Fibroblast of skin of left biceps (primary cell): ENCODE results near the gene SEPTIN8.
"Not testable (repeated sequence)": the region's sequence is repeated elsewhere in the genome, so short reads cannot be mapped to it uniquely, and the experiment has no call there.

Experiments used
- DNase-seq, 2 experiments: peaks; one replicate each; pipeline ENCODE4 v3.0.0-alpha.2; 2013; ENCODE audit warnings: low read depth in 2 of 2

Gene SEPTIN8

DNA sequence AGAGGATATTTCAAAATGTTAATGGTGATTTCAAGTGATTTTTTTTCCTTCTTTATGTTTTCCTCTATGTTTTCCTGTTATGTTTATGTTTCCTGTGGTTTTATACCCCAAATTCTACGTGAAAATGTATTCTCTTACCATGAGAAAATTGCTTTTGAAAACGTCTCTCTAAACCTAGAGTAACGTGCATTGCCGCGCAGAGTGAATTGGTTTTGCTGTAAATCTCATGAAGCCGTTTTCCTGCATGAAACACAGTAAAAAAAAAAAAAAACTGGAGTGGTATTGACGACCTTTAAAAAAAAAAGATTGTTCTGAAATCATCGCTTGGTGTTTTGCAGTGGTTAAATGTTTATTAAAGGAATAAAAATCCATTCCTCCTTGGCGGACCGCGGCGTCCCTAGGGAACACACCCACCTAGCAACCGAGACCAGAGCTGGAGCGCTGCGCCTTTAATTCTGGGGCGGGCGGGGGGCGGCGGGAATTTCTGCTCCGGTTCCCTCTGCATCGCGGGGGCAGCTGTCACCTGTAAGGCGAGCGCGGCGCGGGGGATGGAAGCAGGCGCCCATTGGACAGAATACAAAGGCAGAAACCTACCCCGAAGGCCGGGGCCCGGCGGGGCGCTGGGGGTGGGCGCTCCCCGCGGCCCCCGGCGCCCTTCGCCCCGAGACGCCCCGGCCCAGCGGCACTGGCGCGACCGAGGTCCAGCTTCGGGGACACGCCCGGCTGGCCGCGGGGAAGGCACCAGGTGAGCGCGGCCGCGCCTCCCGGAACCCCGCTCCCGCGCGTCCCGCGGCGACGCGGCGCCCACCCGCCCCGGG is 36.0 kb upstream of the SEPTIN8 start, which contains the start of gene SOWAHA:
TSS of gene SOWAHA (plus strand) at position 522 of the 818 bp plus-strand sequence. CDS start 320 bp downstream, outside the sequence.
- no peak for DNase-seq

DNA sequence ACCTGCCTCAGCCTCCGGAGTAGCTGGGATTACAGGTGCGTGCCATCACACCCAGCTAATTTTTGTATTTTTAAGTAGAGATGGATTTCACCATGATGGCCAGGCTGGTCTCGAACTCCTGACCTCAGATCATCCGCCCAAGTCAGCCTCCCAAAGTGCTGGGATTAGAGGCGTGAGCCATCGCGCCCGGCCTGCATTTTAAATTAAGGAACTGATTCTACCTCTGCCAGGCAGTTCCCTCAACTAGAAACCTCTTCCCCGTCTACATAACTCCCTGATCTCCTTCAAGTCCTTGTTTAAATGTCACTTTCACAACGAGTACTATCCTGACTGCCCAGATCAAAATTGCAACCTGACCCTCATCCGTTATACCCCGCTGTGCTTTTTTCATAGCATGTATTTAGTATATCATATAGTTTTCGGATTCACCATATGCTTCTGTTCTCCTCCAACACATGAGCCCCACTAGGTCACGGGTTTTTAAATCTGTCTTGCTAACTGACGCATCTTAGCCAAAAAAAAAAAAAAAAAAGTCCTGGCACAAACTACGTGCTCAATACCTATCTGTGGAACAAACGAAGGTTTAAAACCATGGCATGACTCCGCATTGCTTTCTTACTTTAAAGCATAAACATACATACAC is 35.2 kb upstream of the SEPTIN8 start:
- no peak for DNase-seq

DNA sequence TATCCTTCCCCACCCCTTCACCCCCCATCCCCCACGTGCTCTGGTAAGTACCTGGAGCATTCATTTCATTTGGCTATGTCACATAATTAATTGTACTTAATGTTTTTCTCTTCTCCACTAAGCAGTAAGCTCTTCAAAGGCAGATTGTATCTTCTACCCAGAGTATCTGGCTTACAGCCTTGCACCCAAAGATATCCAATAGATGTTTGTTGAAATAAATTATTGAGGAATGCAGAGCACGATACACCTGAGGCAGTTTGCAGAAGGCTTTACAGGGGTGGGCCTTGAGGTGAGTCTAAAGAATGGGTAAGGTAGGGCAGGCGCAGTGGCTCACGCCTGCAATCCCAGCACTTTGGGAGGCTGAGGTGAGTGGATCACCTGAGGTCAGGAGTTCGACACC is 33.6 kb upstream of the SEPTIN8 start:
- no peak for DNase-seq

DNA sequence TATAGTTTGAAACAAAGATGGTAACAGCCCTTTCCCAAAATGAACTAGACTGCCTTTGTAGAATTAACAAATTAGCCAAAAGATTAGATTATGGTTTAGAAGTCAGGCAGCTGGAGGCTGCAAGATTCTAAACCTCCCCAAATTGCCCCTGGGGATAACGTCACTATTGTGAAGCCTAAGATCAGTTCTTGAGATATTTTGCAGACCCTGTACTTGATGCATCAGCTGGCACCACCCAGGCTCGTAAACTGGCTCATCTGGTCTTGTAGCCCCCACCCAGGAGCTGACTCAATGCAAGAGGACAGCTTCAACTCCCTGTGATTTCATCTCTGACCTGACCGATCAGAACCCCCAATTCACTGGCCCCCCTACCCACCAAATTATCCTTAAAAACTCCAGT is 31.8 kb upstream of the SEPTIN8 start:
- no peak for DNase-seq

DNA sequence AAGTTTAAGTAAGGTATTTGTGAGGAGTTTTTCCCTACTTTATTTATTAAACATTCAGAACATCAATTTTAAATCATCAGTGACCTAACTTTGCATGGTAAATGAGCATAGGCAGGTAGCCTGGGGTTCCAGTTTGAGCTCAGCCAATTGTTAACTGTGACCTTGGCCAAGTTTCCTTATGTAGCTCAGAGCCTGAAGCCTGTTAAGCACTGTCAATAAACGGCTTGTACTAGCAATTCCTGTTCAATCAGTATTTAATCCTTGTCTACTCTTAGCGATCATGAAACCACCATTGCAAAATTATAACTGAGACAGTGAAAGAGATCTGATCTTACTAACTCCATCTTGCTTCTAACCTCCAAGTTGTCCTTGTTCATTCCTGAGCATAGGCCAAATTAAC is 31.4 kb upstream of the SEPTIN8 start:
- no peak for DNase-seq

DNA sequence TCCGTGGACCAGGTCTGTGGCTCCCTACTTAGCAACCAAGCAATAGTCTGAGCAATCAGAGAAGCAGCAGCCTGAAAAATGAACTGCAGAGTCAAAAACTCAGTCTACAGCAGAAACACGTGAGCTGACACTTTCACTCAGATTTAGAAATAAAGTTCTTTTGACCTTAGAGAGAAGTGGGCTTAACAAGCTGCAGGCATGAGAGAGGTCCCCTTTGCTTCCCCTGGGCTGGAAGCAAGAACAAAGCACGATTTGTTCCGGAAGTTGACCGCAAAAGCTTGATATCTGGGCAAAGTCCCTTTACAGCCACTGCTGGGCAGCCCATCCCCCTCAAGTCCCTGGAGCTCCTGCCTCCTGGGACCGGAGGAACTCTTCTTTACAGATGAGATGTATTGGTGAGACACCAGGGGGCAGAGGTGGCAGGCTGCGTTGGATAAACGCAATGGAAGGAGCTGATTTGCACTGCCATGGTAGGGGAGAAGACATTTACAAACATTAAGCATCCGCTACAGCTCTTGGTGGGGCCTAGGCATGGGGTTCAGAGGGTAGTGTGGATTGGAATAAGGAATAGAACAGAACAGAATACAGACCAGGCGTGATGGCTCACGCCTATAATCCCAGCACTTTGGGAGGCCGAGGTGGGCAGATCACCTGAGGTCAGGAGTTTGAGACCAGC is 30.3 kb upstream of the SEPTIN8 start:
- DNase-seq = no peak

DNA sequence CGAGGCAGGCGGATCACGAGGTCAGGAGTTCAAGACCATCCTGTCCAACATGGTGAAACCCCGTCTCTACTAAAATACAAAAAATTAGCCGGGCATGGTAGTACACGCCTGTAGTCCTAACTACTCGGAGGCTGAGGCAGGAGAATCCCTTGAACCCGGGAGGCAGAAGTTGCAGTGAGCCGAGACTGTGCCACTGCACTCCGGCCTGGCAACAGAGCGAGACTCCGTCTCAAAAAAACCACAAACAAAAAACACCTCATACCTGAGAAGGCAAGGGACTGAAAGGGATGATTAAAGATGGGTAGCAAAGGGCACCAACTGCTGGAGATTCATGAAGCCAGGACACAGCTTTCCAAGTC is 29.7 kb upstream of the SEPTIN8 start:
- DNase-seq = not testable (repeated sequence)

DNA sequence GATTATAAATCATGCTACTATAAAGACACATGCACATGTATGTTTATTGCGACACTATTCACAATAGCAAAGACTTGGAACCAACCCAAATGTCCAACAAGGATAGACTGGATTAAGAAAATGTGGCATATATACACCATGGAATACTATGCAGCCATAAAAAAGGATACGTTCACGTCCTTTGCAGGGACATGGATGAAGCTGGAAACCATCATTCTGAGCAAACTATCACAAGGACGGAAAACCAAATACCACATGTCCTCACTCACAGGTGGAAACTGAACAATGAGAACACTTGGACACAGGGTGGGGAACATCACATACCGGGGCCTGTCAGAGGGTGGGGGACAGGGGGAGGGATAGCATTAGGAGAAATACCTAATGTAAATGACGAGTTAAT is 28.8 kb upstream of the SEPTIN8 start:
- not testable (repeated sequence) for DNase-seq

DNA sequence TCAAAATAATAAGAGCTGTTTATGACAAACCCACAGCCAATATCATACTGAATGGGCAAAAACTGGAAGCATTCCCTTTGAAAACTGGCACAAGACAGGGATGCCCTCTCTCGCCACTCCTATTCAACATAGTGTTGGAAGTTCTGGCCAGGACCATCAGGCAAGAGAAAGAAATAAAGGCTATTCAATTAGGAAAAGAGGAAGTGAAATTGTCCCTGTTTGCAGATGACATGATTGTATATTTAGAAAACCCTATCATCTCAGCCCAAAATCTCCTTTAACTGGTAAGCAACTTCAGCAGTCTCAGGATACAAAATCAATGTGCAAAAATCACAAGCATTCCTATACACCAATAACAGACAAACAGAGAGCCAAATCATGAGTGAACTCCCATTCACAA is 27.2 kb upstream of the SEPTIN8 start:
- DNase-seq = not testable (repeated sequence)

DNA sequence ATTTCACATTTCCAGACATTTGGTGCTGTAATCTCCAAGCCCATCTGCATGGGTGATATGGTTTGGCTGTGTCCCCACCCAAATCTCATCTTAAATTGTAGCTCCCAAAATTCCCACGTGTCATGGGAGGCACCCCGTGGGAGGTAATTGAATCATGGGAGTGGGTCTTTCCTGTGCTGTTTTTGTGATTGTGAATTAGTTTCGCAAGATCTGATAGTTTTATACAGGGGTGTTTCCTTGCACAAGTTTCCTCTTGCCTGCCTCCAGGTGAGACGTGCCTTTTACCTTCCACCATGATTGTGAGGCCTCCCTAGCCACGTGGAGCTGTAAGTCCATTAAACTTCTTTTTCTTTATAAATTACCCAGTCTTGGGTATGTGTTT is 25.6 kb upstream of the SEPTIN8 start:
- DNase-seq = not testable (repeated sequence)

DNA sequence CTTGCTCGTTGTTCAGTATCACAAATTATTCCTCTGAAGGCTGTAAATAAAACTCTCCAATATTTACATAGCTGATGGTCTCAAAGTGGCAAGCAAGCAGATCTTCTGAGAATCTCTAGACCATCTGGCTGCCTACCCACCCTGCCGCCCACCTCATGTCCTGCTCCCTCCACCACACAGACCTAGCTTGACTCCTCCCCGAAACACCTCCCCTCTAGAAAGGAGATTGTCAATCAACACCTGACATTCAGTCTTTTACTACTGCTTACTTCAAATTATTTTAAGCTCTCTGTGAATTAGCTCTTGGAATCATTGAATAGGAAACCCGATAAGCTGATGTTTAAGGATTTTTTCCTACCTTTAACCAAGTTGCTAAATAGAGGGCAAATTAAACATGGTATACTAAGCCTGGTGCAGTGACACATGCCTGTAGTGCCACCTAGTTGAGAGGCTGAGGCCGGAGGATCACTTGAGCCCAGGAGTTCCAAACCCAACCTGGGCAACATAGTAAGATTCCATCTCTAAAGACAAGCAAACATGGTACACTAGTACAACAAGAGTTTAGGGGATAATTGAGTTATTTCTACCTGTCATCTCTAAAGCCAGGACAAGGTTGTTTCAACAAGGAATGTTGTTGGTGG is 25.1 kb upstream of the SEPTIN8 start:
- no peak for DNase-seq

DNA sequence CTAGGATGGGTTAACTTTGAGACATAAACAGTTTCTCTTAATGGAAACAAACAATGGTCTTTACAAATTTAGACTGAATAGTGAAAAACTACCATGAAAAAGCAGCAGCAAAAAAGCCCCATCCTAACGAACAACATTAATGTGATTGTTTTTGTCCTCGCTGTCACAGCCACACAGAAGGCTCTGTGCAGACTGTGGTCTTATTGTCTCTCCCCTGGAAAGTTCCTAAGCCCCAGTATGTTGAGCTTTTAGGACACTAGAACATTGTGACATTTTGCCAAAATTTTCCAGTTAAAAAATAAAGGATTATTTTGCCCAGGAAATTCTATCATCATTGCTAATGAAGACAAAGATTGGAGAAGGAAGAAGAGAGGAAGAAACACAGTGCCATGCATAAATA is 23.5 kb upstream of the SEPTIN8 start:
- DNase-seq = no peak

DNA sequence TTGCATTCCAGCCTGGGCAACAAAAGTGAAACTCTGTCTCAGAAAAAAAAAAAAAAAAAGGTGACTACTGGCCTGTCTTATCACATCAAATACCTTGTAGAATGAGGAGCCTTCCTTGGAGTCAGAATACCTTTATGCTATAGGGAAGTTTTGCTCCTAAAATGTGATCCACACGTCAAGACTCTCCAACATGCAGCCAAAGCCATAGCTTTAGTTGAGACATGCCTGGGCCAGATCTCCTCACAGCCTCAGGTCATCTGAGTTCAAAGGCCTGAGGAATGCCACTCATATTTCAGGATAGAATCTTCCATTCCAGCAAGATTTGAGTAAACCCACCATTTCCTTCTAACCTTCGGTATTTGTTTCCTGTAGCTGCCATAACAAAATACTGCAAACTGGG is 22.4 kb upstream of the SEPTIN8 start:
- DNase-seq = no peak

DNA sequence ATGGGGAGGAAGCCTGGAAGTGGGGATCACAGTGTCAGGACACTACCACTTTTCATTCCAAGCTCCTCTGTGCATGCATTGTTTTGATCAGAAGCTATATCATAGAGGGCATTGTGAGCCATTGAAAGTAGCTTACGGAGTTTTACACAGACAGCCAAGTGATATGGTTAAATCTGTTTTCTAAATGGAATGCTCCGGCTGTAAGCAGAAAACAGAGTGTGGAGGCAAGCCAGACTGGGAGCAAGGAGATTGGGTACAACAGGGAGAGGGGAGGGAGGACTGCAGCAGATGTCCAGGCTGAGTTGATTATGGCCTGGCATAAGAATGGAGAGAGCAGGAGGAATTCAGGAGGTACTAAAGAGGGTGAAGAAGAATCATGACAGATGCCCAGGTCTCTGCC is 20.6 kb upstream of the SEPTIN8 start:
- DNase-seq = no peak

DNA sequence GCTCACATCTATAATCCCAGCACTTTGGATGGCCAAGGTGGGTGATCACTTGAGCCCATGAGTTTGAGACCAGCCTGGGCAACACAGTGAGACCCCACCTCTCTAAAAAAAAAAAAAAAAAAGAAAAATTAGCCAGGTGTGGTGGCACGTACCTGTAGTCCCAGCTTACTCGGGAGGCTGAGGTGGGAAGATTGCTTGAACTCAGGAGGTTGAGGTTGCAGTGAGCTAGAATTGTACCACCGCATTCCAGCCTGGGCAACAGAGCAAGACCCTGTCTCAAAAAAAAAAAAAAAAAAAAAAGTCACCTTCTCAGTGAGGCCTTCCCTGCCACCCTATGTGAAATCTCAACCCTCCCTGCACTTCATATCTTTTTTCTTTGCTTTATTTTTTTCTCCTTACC is 14.0 kb upstream of the SEPTIN8 start:
- no peak for DNase-seq

DNA sequence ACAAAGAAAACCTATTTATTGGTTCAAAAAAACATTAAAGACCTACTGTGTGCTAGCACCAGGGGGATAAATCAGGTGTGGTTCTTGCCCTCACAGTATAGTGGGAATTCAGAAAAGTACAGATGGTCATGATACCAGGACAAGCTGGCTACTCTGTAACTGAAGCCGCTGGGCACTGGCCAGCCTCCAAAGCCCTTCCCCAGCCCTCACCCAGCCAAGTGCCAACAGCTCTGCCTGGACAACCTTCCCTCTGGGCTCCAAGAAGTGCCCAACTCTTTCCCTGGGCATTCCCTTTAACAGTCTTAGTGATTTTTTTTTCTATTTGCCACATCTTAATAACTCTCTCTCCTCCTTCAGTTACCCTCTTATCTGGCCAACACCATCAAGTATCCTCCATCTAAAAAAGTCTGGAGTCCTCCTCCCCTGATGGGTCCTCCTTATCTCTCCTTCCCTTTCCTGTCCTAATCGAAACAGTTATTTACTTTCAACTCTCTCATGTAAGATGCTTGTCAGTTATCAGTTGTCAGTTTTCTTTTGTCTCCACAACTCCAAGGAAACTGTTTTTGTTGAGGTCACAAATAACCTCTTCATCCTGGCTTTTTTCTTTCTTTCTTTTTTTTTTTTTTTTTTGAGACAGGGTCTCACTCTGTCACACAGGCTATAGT is 13.3 kb upstream of the SEPTIN8 start:
- no peak for DNase-seq

DNA sequence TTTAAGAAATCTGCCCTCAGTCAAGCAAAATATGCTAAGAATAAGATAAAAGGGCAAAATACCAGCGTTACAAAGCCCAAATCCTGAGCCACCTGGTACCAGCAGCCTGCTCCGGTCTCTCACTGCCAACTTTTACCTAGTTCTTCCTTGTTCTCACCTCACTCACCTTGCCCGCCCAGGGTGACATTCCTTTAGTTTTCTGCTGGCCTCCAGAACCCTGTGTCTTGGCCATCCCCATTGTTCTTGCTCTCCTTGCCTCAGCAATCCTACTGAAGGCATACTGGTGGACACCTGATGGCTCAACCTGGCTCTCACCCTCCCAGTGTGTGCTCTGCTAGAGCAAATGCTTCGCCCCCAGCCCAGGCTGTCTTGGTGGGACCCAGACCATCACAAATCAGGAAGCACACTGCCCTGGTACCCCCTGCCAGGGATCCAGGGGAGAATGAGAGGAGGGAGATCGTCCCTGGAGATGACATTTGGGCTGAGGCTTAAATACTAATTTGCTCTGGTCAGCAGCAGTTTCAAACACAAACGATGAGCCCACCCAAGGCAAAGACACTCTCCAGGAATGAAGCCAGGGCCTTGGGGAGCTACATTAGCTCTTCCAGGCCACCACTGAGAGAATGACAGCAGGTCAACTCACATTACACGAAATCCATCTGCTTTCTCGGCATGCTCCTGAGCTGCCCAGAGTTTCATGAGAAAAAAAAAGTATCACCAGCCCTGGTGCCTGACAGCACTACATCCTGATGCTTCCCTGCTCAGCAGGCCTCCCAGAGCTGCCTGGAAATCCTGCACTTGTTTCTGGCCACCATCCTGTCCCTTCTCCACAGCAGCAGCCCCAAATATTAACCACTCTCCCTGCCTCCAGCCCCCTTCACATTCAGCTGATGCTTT is 12.2 kb upstream of the SEPTIN8 start:
- DNase-seq = no peak

DNA sequence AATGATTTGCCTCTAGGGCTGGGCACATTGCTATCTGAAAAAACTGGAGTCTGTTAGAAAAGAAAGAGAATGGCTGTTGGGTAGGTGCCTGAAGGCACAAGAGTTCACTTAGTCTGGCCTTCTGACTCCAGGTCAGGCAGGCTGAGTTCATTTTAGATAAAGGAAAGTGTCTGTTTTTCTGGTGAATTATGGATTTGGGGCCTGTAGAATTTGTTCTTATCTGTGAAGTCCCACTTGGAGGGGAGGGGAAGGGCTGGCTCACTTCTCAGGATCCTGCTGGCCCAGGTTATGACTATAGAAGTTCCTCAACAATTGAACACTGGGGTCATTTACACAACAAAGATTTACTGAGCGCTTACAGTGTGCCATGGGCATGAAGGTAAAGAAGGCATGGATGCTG is 11.5 kb upstream of the SEPTIN8 start:
- DNase-seq = no peak

DNA sequence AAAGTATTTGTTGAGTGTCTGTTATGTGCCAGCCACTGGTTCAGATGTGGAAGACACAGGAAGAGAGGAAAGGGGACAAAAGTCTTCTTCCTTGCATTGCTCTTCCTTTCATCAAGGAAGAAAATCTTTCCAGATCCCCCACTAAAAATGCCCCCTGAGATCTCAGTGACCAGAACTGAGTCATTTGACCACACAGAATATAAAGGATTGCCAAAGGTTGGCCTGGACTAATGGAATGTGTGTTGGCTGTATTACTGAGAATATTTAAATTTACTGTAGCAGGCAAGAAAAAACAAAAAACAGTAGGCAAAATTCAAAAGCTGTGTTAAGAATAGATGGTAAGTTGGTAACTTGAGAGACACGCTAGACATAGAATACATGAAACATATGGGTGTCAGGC is 10.0 kb upstream of the SEPTIN8 start:
- DNase-seq = no peak

DNA sequence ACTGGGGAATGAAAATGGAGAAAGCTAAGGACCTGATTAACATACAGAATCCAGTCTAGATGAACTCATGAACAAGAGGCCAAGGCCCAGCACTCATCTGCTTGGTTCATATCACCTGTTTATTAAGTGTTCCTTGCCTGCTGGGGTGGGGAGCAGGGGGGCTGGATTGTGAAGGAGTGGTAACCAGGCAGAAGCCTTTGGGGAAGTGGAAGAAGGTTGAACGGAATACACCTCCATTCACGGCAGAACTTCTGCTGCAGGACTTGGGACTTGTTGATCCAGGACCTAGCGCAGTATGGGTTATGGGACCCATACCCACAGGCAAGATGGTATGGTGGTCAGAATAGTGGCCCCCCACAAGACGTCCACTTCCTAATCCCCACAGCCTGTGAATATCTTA is 8.8 kb upstream of the SEPTIN8 start:
- DNase-seq = no peak

DNA sequence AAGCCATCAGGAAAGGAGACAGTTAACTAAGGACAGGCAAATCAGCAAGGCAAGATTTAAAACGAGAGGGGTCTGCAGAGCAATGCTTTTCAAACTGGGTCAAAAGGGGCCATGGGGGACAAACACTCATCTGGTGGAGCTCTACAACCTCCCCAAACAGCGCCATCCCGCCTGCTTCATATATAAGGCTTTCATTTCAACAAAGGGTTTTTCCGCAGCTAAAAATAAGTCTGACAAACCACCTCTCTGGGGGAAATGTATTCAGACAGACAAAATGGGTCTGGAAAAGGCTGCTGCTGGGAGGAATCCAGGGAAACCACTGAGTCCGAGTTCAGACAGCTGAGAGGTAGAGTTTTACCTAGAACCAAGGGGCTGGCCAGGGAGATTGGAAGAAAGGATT is 8.3 kb upstream of the SEPTIN8 start:
- no peak for DNase-seq
